ENCODE data around the gene UBXN7. TPM values are rescaled to one million over a fixed set of nuclear protein-coding genes. Genes with fewer than 3 reads are reported as not detected.
"Not testable (repeated sequence)": the region's sequence is repeated elsewhere in the genome, so short reads cannot be mapped to it uniquely, and the experiment has no call there.

The UBXN7 gene
- total RNA-seq, 1 experiment from 2014 or later = 99.6 TPM

DNA sequence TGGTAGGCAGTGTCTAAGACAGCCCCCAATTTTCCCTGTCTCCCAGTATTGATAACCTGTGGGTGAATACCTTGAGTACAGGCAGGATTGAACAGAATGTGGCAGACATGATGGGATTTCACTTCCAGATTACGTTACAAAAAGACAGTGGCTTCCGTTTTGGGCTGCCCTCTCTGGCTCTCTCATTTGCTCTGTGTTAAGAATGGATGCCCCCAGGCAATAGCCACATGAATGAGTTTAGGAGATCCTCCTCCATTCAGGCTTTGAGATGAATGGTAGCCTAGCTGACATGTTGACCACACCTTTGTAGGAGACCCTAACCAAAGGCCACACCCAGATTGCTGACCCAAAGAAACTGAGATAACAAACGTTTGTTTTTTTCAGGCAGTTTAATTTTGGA, 34.3 kb downstream of the UBXN7 start (continued):
- TF ChIP-seq, protein P1, sequence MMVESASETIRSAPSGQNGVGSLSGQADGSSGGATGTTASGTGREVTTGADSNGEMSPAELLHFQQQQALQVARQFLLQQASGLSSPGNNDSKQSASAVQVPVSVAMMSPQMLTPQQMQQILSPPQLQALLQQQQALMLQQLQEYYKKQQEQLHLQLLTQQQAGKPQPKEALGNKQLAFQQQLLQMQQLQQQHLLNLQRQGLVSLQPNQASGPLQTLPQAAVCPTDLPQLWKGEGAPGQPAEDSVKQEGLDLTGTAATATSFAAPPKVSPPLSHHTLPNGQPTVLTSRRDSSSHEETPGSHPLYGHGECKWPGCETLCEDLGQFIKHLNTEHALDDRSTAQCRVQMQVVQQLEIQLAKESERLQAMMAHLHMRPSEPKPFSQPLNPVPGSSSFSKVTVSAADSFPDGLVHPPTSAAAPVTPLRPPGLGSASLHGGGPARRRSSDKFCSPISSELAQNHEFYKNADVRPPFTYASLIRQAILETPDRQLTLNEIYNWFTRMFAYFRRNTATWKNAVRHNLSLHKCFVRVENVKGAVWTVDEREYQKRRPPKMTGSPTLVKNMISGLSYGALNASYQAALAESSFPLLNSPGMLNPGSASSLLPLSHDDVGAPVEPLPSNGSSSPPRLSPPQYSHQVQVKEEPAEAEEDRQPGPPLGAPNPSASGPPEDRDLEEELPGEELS (CRISPR knock-in tag; IDR thresholded peaks at IDR 0.05) = no peak

DNA sequence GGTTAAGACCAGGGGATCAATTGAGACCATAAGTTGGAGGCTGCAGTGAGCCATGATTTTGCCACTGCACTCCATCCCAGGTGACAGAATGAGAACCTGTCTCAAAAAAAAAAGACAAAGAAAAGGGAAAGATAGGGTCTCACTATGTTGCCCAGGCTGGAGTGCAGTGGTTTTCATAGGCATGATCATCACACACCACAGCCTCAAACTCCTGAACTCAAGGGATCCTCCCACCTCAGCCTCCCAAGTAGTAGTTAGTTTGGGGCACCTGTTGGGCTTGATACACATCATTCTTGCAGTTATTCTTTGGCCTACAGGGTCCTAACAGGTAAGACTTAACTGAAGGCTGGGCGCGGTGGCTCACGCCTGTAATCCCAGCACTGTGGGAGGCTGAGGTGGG, 42.1 kb downstream of the UBXN7 start:
- Mint-ChIP-seq H3K27ac (no peak overlapping the region), H3K27me3 (ENCODE audit: low read depth) (0 out of 2 replicates have a peak, but pooled peaks cover 2% of the 10 kb centered on the region), H3K9me3 (peaks cover 35% of the 10 kb centered on the region), H3K36me3 (peaks cover 86% of the 10 kb centered on the region), H3K4me3 (no peak overlapping the region), H3K4me1 (peaks cover 4% of the 10 kb centered on the region; the same call in 1 of the 2 replicates)
- ChIA-PET POLR2A (no interaction called here), CTCF (no interaction called here)
- ATAC-seq (no peak), DNase-seq (ENCODE audit: low spot score) (no peak)
- TF ChIP-seq ZNF121 (CRISPR knock-in tag; IDR thresholded peaks at IDR 0.05) = peak; percentile 63; the same call in 1 of the 2 replicates
- TF ChIP-seq TCF7 (CRISPR knock-in tag; IDR thresholded peaks at IDR 0.05; ENCODE audit: low read depth) = no peak

DNA sequence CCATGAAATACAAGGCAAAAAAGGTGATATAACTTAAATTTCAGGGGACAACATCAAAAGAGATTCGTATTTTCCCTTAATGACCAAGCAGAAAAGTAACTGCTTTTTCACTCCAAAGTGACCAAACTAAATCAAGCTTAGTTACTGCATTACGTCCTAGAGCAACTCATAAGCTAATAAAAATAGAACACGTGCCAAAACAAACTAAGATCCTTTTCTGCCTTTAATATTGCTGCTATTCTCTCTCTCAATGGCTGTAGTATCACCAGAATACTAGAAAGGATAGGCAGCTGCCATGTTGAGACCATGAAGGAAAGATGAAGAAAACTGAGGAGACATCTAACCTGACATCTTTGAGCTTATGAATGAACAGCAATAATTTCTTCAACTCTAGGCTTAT, 43.3 kb downstream of the UBXN7 start:
- H3K4me3 Mint-ChIP-seq = no peak overlapping the region
- ATAC-seq = no peak
- no peak for DNase-seq (ENCODE audit: low spot score)

DNA sequence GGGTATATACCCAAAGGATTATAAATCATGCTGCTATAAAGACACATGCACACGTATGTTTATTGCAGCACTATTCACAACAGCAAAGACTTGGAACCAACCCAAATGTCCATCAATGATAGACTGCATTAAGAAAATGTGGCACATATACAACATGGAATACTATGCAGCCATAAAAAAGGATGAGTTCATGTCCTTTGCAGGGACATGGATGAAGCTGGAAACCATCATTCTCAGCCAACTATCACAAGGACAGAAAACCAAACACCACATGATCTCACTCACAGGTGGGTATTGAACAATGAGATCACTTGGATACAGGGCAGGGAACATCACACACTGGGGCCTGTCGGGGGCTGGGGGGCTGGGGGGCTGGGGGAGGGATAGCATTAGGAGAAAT, 44.3 kb downstream of the UBXN7 start:
- POLR2A ChIA-PET; H3K4me3 Mint-ChIP-seq; H3K4me1 Mint-ChIP-seq; H3K27me3 Mint-ChIP-seq (ENCODE audit: low read depth); CTCF ChIA-PET; H3K27ac Mint-ChIP-seq; DNase-seq (ENCODE audit: low spot score); ATAC-seq: not testable (repeated sequence)
- Mint-ChIP-seq H3K36me3 (peaks cover 91% of the 10 kb centered on the region), H3K9me3 (peaks cover 55% of the 10 kb centered on the region)

More for the DNA sequence above, 43.3 kb downstream of the UBXN7 start:
- Mint-ChIP-seq H3K4me1 (peaks cover 4% of the 10 kb centered on the region; the same call in 1 of the 2 replicates), H3K36me3 (peaks cover 90% of the 10 kb centered on the region), H3K9me3 (peaks cover 46% of the 10 kb centered on the region), H3K27me3 (ENCODE audit: low read depth) (0 out of 2 replicates have a peak, but pooled peaks cover 2% of the 10 kb centered on the region), H3K27ac (no peak overlapping the region; the same call in 1 of the 2 replicates)
- CTCF ChIA-PET = no interaction called here
- POLR2A ChIA-PET = no interaction called here
- TF ChIP-seq ZNF423 (CRISPR knock-in tag; IDR thresholded peaks at IDR 0.05) (no peak), GABPB1 (CRISPR knock-in tag; IDR thresholded peaks at IDR 0.05) (no peak), RORB (CRISPR knock-in tag; IDR thresholded peaks at IDR 0.05) (no peak), KAT7 (CRISPR knock-in tag; IDR thresholded peaks at IDR 0.05; ENCODE audit: borderline replicate concordance) (no peak), OVOL2 (CRISPR knock-in tag; IDR thresholded peaks at IDR 0.05; ENCODE audit: borderline replicate concordance) (no peak), TEAD4 (CRISPR knock-in tag; IDR thresholded peaks at IDR 0.05) (no peak), MAX (CRISPR knock-in tag; IDR thresholded peaks at IDR 0.05) (no peak), ZNF263 (CRISPR knock-in tag; IDR thresholded peaks at IDR 0.05; ENCODE audit: low read depth) (no peak), NFYB (CRISPR knock-in tag; conservative IDR thresholded peaks at IDR 0.05; ENCODE audit: low read depth) (no peak), TEAD1 (CRISPR knock-in tag; IDR thresholded peaks at IDR 0.05) (no peak)
- TF ChIP-seq, protein P1 (CRISPR knock-in tag; IDR thresholded peaks at IDR 0.05) = no peak

GRCh38 chr3:196386797-196387196, 45.4 kb downstream of the UBXN7 start:
- CTCF ChIA-PET; H3K27me3 Mint-ChIP-seq (ENCODE audit: low read depth); H3K4me1 Mint-ChIP-seq; POLR2A ChIA-PET; H3K27ac Mint-ChIP-seq; ATAC-seq; H3K4me3 Mint-ChIP-seq; DNase-seq (ENCODE audit: low spot score): not testable (repeated sequence)
- peaks cover 58% of the 10 kb centered on the region for H3K9me3 Mint-ChIP-seq
- H3K36me3 Mint-ChIP-seq = peaks cover 91% of the 10 kb centered on the region

DNA sequence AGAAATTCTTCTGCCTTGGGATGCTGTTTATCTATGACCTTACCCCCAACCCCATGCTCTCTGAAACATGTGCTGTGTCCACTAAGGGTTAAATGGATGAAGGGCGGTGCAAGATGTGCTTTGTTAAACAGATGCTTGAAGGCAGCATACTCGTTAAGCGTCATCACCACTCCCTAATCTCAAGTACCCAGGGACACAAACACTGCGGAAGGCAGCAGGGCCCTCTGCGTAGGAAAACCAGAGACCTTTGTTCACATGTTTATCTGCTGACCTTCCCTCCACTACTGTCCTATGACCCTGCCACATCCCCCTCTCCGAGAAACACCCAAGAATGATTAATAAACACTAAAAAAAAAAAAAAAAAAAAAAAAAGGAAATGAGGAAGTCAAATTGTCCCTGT, 46.2 kb downstream of the UBXN7 start:
- DNase-seq (ENCODE audit: low spot score); H3K4me3 Mint-ChIP-seq; ATAC-seq; H3K27ac Mint-ChIP-seq; H3K27me3 Mint-ChIP-seq (ENCODE audit: low read depth); H3K4me1 Mint-ChIP-seq; POLR2A ChIA-PET; CTCF ChIA-PET: not testable (repeated sequence)
- Mint-ChIP-seq H3K36me3 (peaks cover 91% of the 10 kb centered on the region), H3K9me3 (peaks cover 63% of the 10 kb centered on the region)

- ATAC-seq; H3K27ac Mint-ChIP-seq; H3K4me1 Mint-ChIP-seq; H3K27me3 Mint-ChIP-seq (ENCODE audit: low read depth); CTCF ChIA-PET; DNase-seq (ENCODE audit: low spot score); H3K4me3 Mint-ChIP-seq; POLR2A ChIA-PET: not testable (repeated sequence)
- peaks cover 63% of the 10 kb centered on the region for H3K9me3 Mint-ChIP-seq
- H3K36me3 Mint-ChIP-seq = peaks cover 90% of the 10 kb centered on the region
Observed at GRCh38 chr3:196385446-196385845, 46.8 kb downstream of the UBXN7 start.
